ENCODE data around the gene TCEANC2. TPM values are rescaled to one million over a fixed set of nuclear protein-coding genes. Genes with fewer than 3 reads are reported as not detected.

TCEANC2 gene
- total and polyA plus RNA-seq, 2 experiments from 2014 or later: 6.0 to 6.3 TPM

- peaks cover 14% of the 10 kb centered on the region for H3K27me3 ChIP-seq (ENCODE audit: insufficient read depth)
- Mint-ChIP-seq H3K27me3 (ENCODE audit: insufficient read depth, low read depth, poor library complexity) (peaks cover 23% of the 10 kb centered on the region), H3K27ac (no peak overlapping the region), H3K4me3 (no peak overlapping the region), H3K36me3 (ENCODE audit: low read depth) (0 out of 3 replicates have a peak, but pooled peaks cover 4% of the 10 kb centered on the region), H3K9me3 (no peaks in the 10 kb centered on the region; the same call in 2 of the 3 replicates), H3K4me1 (peaks cover 19% of the 10 kb centered on the region)
- H3K4me2 ChIP-seq: no peak overlapping the region
- ATAC-seq (no peak), DNase-seq (ENCODE audit: low spot score) (no peak)
- no peak overlapping the region for H2AFZ ChIP-seq
- H3K27ac ChIP-seq (ENCODE audit: low read depth): no peak overlapping the region
- H3K36me3 ChIP-seq (ENCODE audit: insufficient read depth): no peaks in the 10 kb centered on the region
- H4K20me1 ChIP-seq (replicated peaks; ENCODE audit: insufficient read depth): no peaks in the 10 kb centered on the region
- H3F3A ChIP-seq (replicated peaks; ENCODE audit: low read depth): no peaks in the 10 kb centered on the region
- H3K4me3 ChIP-seq: no peak overlapping the region
- H3K79me2 ChIP-seq (replicated peaks; ENCODE audit: insufficient read depth): no peaks in the 10 kb centered on the region
- TF ChIP-seq ETS1 (IDR thresholded peaks at IDR 0.05): no peak
- TF ChIP-seq, protein P1, sequence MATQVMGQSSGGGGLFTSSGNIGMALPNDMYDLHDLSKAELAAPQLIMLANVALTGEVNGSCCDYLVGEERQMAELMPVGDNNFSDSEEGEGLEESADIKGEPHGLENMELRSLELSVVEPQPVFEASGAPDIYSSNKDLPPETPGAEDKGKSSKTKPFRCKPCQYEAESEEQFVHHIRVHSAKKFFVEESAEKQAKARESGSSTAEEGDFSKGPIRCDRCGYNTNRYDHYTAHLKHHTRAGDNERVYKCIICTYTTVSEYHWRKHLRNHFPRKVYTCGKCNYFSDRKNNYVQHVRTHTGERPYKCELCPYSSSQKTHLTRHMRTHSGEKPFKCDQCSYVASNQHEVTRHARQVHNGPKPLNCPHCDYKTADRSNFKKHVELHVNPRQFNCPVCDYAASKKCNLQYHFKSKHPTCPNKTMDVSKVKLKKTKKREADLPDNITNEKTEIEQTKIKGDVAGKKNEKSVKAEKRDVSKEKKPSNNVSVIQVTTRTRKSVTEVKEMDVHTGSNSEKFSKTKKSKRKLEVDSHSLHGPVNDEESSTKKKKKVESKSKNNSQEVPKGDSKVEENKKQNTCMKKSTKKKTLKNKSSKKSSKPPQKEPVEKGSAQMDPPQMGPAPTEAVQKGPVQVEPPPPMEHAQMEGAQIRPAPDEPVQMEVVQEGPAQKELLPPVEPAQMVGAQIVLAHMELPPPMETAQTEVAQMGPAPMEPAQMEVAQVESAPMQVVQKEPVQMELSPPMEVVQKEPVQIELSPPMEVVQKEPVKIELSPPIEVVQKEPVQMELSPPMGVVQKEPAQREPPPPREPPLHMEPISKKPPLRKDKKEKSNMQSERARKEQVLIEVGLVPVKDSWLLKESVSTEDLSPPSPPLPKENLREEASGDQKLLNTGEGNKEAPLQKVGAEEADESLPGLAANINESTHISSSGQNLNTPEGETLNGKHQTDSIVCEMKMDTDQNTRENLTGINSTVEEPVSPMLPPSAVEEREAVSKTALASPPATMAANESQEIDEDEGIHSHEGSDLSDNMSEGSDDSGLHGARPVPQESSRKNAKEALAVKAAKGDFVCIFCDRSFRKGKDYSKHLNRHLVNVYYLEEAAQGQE (IDR thresholded peaks at IDR 0.05; ENCODE audit: unreplicated experiment): no peak
- no peak for TF ChIP-seq NANOG (IDR thresholded peaks at IDR 0.05; ENCODE audit: borderline replicate concordance)
- TF ChIP-seq CTCF (conservative IDR thresholded peaks at IDR 0.05; ENCODE audit: low read depth in 2 of 2): no peak
- no peaks in the 10 kb centered on the region for H3K9me2 ChIP-seq (ENCODE audit: insufficient read depth)
- peaks cover 9% of the 10 kb centered on the region; the same call in 1 of the 2 replicates for H3K4me1 ChIP-seq (ENCODE audit: insufficient read depth)
These were observed 72.9 kb downstream of the TCEANC2 start for GRCh38 chr1:54126271-54126815.

GRCh38 chr1:54127594-54128300 lies 74.3 kb downstream of the TCEANC2 start:
- peaks cover 13% of the 10 kb centered on the region for H3K4me1 Mint-ChIP-seq
- no peak overlapping the region for H2AFZ ChIP-seq
- no peak overlapping the region for H3K4me2 ChIP-seq
- peaks cover 14% of the 10 kb centered on the region for H3K27me3 Mint-ChIP-seq (ENCODE audit: insufficient read depth, low read depth, poor library complexity)
- no peaks in the 10 kb centered on the region for H4K20me1 ChIP-seq (replicated peaks; ENCODE audit: insufficient read depth)
- H3K27ac Mint-ChIP-seq: no peak overlapping the region
- H3K4me3 ChIP-seq: no peak overlapping the region
- ATAC-seq: no peak
- H3K9me3 Mint-ChIP-seq: no peaks in the 10 kb centered on the region; the same call in 2 of the 3 replicates
- no peak overlapping the region for H3K4me3 Mint-ChIP-seq
- peaks cover 6% of the 10 kb centered on the region; the same call in 1 of the 2 replicates for H3K4me1 ChIP-seq (ENCODE audit: insufficient read depth)
- DNase-seq (ENCODE audit: low spot score): no peak
- H3K9me2 ChIP-seq (ENCODE audit: insufficient read depth): no peaks in the 10 kb centered on the region
- H3F3A ChIP-seq (replicated peaks; ENCODE audit: low read depth): no peaks in the 10 kb centered on the region
- H3K36me3 Mint-ChIP-seq (ENCODE audit: low read depth): 0 out of 3 replicates have a peak, but pooled peaks cover 4% of the 10 kb centered on the region
- H3K36me3 ChIP-seq (ENCODE audit: insufficient read depth): no peaks in the 10 kb centered on the region
- peaks cover 4% of the 10 kb centered on the region for H3K27me3 ChIP-seq (ENCODE audit: insufficient read depth)
- no peak overlapping the region for H3K27ac ChIP-seq (ENCODE audit: low read depth)
- H3K79me2 ChIP-seq (replicated peaks; ENCODE audit: insufficient read depth): no peaks in the 10 kb centered on the region
- TF ChIP-seq NANOG (IDR thresholded peaks at IDR 0.05; ENCODE audit: borderline replicate concordance): no peak
- TF ChIP-seq CTCF (conservative IDR thresholded peaks at IDR 0.05; ENCODE audit: low read depth in 2 of 2): no peak
- no peak for TF ChIP-seq STAT1 (IDR thresholded peaks at IDR 0.05; ENCODE audit: unreplicated experiment)
- no peak for TF ChIP-seq ETS1 (IDR thresholded peaks at IDR 0.05)
- no peak for TF ChIP-seq EZH2phosphoT487 (IDR thresholded peaks at IDR 0.05; ENCODE audit: unreplicated experiment)
- TF ChIP-seq, protein P1 (IDR thresholded peaks at IDR 0.05; ENCODE audit: unreplicated experiment): no peak
- no peak for TF ChIP-seq EZH2 (IDR thresholded peaks at IDR 0.05; ENCODE audit: low read depth, unreplicated experiment)
